HCT116 (cell line): ENCODE results near the gene CDC42SE1. TPM values are rescaled to one million over a fixed set of nuclear protein-coding genes. Genes with fewer than 3 reads are reported as not detected.

ENCODE experiments used
- ATAC-seq: fragments of 200-7000 bp; cut with Tn5 transposase; 2 replicates; pipeline ENCODE4 v1.9.1; 2020; ENCODE audit warnings: mild to moderate bottlenecking, moderate library complexity
- BruUV-seq: library from RNA; stranded (reverse); fragments of 400-500 nt; replicated peaks from 2 replicates; lab custom pipeline; 2021; lab: Mats Ljungman, UMichigan
- CTCF ChIA-PET: fragments of 300-600 bp; sonication (Branson Sonifier 250); formaldehyde crosslinking; loops from one replicate; lab custom pipeline; 2021; ENCODE audit warnings: antibody characterized with exemption; lab: Charles Lee
- POLR2A ChIA-PET: fragments of 300-600, 350-600 bp; sonication (Branson Sonifier 250); formaldehyde crosslinking; loops from one replicate; lab custom pipeline; 2021; ENCODE audit warnings: antibody characterized with exemption; lab: Charles Lee
- RAD21 ChIA-PET, 2 experiments: fragments of 300-600 bp; sonication (Branson Sonifier 250); formaldehyde crosslinking; loops; one replicate each; lab custom pipeline; 2023; ENCODE audit warnings: low total read pairs in 2 of 2; ENCODE audit not compliant: uncharacterized antibody in 2 of 2, unreplicated experiment in 2 of 2, low non-redundant PET in 1 of 2; lab: Charles Lee
- DNase-seq: peaks from one replicate; pipeline ENCODE4 v3.0.0-alpha.2; 2010; ENCODE audit warnings: low read depth, low spot score
- H2AFZ ChIP-seq: fragments of 200-600 bp; shearing (Covaris generic), sonication (generic); 2 replicates; pipeline ENCODE4 v1.6.1; 2017; ENCODE audit warnings: low read depth, mixed run types, mixed read lengths, antibody characterized with exemption, low read length; ENCODE audit not compliant: poor library complexity, severe bottlenecking
- H3K27ac ChIP-seq: 2 replicates; pipeline ENCODE4 v1.5.1; 2012; ENCODE audit warnings: low read depth, low read length
- H3K27me3 ChIP-seq: fragments of 200-600 bp; sonication (generic); 2 replicates; pipeline ENCODE4 v1.6.1; 2016; ENCODE audit warnings: mixed run types, low read length, mixed read lengths; ENCODE audit not compliant: insufficient read depth
- H3K36me3 ChIP-seq, 2 experiments: fragments of 200-500 bp in 1 of 2; fragments of 200-600 bp in 1 of 2; sonication (Bioruptor generic) in 1 of 2; sonication (generic) in 1 of 2; 2 replicates each; pipeline versions ENCODE4 v1.5.1 to v1.6.1; 2014 to 2016; ENCODE audit warnings: low read length in 2 of 2, inconsistent platforms in 1 of 2, mixed read lengths in 1 of 2, mixed run types in 1 of 2; ENCODE audit not compliant: insufficient read depth in 2 of 2, control insufficient read depth in 1 of 2
- H3K4me1 ChIP-seq, 2 experiments: fragments of 200-600 bp in 1 of 2; sonication (generic) in 1 of 2; 2 replicates each; pipeline versions ENCODE4 v1.5.1 to v1.6.1; 2012 to 2017; ENCODE audit warnings: low read length in 2 of 2, inconsistent platforms in 1 of 2, mild to moderate bottlenecking in 1 of 2, mixed read lengths in 1 of 2, mixed run types in 1 of 2, moderate library complexity in 1 of 2; ENCODE audit not compliant: insufficient read depth in 2 of 2, control insufficient read depth in 1 of 2
- H3K4me2 ChIP-seq: fragments of 200-600 bp; sonication (generic); 2 replicates; pipeline ENCODE4 v1.6.1; 2017; ENCODE audit warnings: mixed run types, low read length, mixed read lengths
- H3K4me3 ChIP-seq, 2 experiments: fragments of 200-600 bp in 1 of 2; sonication (generic) in 1 of 2; replicated peaks in 1 of 2; 2 replicates each; pipeline ENCODE4 v1.5.1; 2011 to 2016; ENCODE audit warnings: low read length in 2 of 2, control low read depth in 1 of 2, low read depth in 1 of 2, mild to moderate bottlenecking in 1 of 2, mixed read lengths in 1 of 2, mixed run types in 1 of 2
- H3K79me2 ChIP-seq: fragments of 200-600 bp; sonication (generic); 2 replicates; pipeline ENCODE4 v1.6.1; 2017; ENCODE audit warnings: mild to moderate bottlenecking, mixed run types, low read length, moderate library complexity, mixed read lengths; ENCODE audit not compliant: insufficient read depth
- H3K9ac ChIP-seq: fragments of 200-600 bp; sonication (generic); 2 replicates; pipeline ENCODE4 v1.6.1; 2016; ENCODE audit warnings: low read length, mixed read lengths
- H3K9me2 ChIP-seq: fragments of 200-600 bp; sonication (generic), shearing (Covaris generic); 2 replicates; pipeline ENCODE4 v1.6.1; 2017; ENCODE audit warnings: mixed run types, mild to moderate bottlenecking, moderate library complexity; ENCODE audit not compliant: insufficient read depth
- H3K9me3 ChIP-seq, 2 experiments: fragments of 200-500 bp in 1 of 2; fragments of 200-600 bp in 1 of 2; sonication (Bioruptor generic) in 1 of 2; sonication (generic) in 1 of 2; 2 replicates each; pipeline ENCODE4 v1.6.1; 2014 to 2017; ENCODE audit warnings: low read length in 2 of 2, mixed read lengths in 2 of 2, inconsistent platforms in 1 of 2, low read depth in 1 of 2, mild to moderate bottlenecking in 1 of 2, mixed run types in 1 of 2, moderate library complexity in 1 of 2; ENCODE audit not compliant: control insufficient read depth in 1 of 2, insufficient read depth in 1 of 2
- H4K20me1 ChIP-seq: fragments of 200-600 bp; sonication (generic), shearing (Covaris generic); 2 replicates; pipeline ENCODE4 v1.6.1; 2017; ENCODE audit warnings: mixed run types, mild to moderate bottlenecking, moderate library complexity; ENCODE audit not compliant: insufficient read depth
- CBX3 ChIP-seq: IDR thresholded peaks from 2 replicates; pipeline ENCODE4 v1.6.1; 2012; ENCODE audit warnings: low read depth
- CEBPB ChIP-seq: IDR thresholded peaks from 2 replicates; pipeline ENCODE4 v1.6.1; 2012; ENCODE audit warnings: low read depth
- EZH2 ChIP-seq: fragments of 200-600 bp; sonication (generic); IDR thresholded peaks from 2 replicates; pipeline ENCODE4 v1.6.1; 2017; ENCODE audit warnings: antibody characterized with exemption, mixed run types
- POLR2AphosphoS5 ChIP-seq: IDR thresholded peaks from 2 replicates; pipeline ENCODE4 v1.6.1; 2011; ENCODE audit warnings: mild to moderate bottlenecking, low read depth, low read length, moderate library complexity
- RAD21 ChIP-seq: IDR thresholded peaks from 2 replicates; pipeline ENCODE4 v1.6.1; 2012; ENCODE audit warnings: low read depth, mild to moderate bottlenecking
- REST ChIP-seq: IDR thresholded peaks from 2 replicates; pipeline ENCODE4 v1.6.1; 2012; ENCODE audit warnings: low read depth
- SP1 ChIP-seq: IDR thresholded peaks from 2 replicates; pipeline ENCODE4 v1.6.1; 2012; ENCODE audit warnings: low read depth
- SRF ChIP-seq: IDR thresholded peaks from 2 replicates; pipeline ENCODE4 v1.6.1; 2012; ENCODE audit warnings: low read depth
- TCF7L2 ChIP-seq: IDR thresholded peaks from 2 replicates; pipeline ENCODE4 v1.7.0; 2011; ENCODE audit warnings: borderline replicate concordance, inconsistent platforms; ENCODE audit not compliant: insufficient read depth, insufficient read length; ENCODE audit errors: extremely low read depth
- YY1 ChIP-seq: IDR thresholded peaks from 2 replicates; pipeline ENCODE4 v1.6.1; 2011; ENCODE audit warnings: low read length, low read depth, moderate library complexity, mild to moderate bottlenecking; ENCODE audit not compliant: insufficient replicate concordance; ENCODE audit errors: extremely low read depth
- ZFX ChIP-seq: fragments of 450-650 bp; IDR thresholded peaks from 2 replicates; pipeline ENCODE4 v1.6.1; 2017
- intact Hi-C: fragments of 100-400 bp; cut with micrococcal nuclease; formaldehyde crosslinking; loops from 2 replicates; pipeline ENCODE4 v1.10.0; 2022
- total RNA-seq: library from RNA; stranded (reverse); gene quantifications from one replicate; pipeline ENCODE4 v1.2.1, GENCODE V29; 2021; ENCODE audit not compliant: unreplicated experiment
- TF ChIP-seq, protein P1 (sequence below): IDR thresholded peaks from 2 replicates; pipeline ENCODE4 v1.6.1; 2011; ENCODE audit warnings: mild to moderate bottlenecking, low read length, moderate library complexity; ENCODE audit not compliant: insufficient replicate concordance; ENCODE audit errors: extremely low read depth
- TF ChIP-seq, protein P2 (sequence below), 3 experiments: fragments of 200-600 bp in 1 of 3; sonication (generic) in 1 of 3; IDR thresholded peaks in 2 of 3; conservative IDR thresholded peaks in 1 of 3; 2 replicates each; pipeline ENCODE4 v1.5.1; 2012 to 2017; ENCODE audit warnings: low read depth in 2 of 3, low read length in 2 of 3, antibody characterized with exemption in 1 of 3, borderline replicate concordance in 1 of 3, control low read depth in 1 of 3, mild to moderate bottlenecking in 1 of 3, mixed read lengths in 1 of 3, mixed run types in 1 of 3, moderate library complexity in 1 of 3; ENCODE audit not compliant: insufficient read depth in 1 of 3

The CDC42SE1 gene
- total RNA-seq, 1 experiment from 2014 or later, result 50.5 TPM

DNA sequence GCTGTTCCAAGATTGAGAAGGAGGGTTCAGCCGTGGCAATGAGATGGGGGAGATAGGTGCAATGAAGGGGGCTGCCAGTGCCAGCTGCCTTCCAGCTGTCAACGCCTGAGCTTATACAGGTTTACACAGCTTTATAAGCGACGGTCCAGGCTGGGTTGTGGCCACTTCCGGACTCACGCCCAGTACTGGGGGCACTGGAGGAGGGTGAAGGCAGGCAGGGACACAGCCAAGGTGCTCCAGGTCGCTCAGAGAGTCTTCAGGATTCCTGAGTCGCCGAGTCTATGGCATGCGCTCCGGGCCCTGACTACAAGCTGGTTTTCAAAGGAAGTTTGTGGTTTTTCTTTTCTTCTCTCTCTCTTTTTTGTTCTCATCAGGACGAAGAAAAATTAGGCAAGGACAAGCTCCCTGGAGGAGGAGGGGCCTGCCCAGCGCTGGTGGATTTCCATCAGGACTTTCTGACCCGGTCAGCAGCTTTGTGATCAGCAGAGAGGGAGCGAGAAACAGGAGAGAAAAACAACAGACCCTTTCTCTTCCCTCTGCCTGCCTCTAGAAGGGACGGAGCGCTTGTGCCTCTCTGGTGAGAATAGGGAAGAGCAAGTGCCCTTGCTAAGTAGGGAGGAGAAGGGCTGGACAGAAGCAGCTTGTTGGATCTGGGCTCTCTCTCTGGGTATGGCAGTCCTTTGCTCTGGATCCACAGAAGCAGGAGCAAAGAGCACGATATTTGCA, 52.9 kb downstream of the CDC42SE1 start, which contains the start of gene MINDY1:
MINDY1 (minus strand) TSS at position 576 of the 726 bp plus-strand sequence. CDS start 4,285 bp downstream, outside the sequence.
- ChIA-PET POLR2A (interaction anchor here (0.7 to 1.9 kb wide), 3 partner anchors 10 to 31 kb away, joined by 3 to 5 read pairs (median 4); no protein-coding TSS in a partner anchor), CTCF (interaction anchor here (1.1 to 2.8 kb wide), 6 partner anchors 11 to 750 kb away, joined by 3 to 24 read pairs (median 4); partner anchors contain the start of gene TNFAIP8L2), RAD21 (interaction anchor here (0.6 kb wide), 2 partner anchors 50 to 130 kb away, joined by 3 read pairs; partner anchors contain the start of gene ARNT (in 1 of the 2))
- ATAC-seq (peak; percentile 72), DNase-seq (peak; percentile 48)
- peaks cover 16% of the 10 kb centered on the region for H3K79me2 ChIP-seq
- peak within 1 kb of the TSS; percentile 47 for H2AFZ ChIP-seq
- no peaks in the 10 kb centered on the region for H3K9me2 ChIP-seq
- no peaks in the 10 kb centered on the region for H4K20me1 ChIP-seq
- H3K36me3 ChIP-seq, result no peaks in the 10 kb centered on the region
- H3K4me2 ChIP-seq, result peak within 1 kb of the TSS; percentile 94
- H3K9ac ChIP-seq, result peak within 1 kb of the TSS; percentile 48
- H3K4me1 ChIP-seq, result peaks cover 13 to 40% of the 10 kb centered on the region in 2 experiments; a peak in 3 of 4 replicates
- peak within 1 kb of the TSS; percentile 60 to 94 for H3K4me3 ChIP-seq
- intact Hi-C loops, result loop anchor here (5.0 kb wide), 1 partner anchor 444 kb away; no protein-coding TSS in a partner anchor
- TF ChIP-seq, protein P1, sequence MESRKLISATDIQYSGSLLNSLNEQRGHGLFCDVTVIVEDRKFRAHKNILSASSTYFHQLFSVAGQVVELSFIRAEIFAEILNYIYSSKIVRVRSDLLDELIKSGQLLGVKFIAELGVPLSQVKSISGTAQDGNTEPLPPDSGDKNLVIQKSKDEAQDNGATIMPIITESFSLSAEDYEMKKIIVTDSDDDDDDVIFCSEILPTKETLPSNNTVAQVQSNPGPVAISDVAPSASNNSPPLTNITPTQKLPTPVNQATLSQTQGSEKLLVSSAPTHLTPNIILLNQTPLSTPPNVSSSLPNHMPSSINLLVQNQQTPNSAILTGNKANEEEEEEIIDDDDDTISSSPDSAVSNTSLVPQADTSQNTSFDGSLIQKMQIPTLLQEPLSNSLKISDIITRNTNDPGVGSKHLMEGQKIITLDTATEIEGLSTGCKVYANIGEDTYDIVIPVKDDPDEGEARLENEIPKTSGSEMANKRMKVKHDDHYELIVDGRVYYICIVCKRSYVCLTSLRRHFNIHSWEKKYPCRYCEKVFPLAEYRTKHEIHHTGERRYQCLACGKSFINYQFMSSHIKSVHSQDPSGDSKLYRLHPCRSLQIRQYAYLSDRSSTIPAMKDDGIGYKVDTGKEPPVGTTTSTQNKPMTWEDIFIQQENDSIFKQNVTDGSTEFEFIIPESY, result no peak
- TF ChIP-seq EZH2 (no peak), YY1 (no peak), CEBPB (no peak), RAD21 (peak; percentile 57), REST (no peak), ZFX (no peak), SRF (no peak), TCF7L2 (no peak), CBX3 (no peak), POLR2AphosphoS5 (no peak), SP1 (no peak)
- TF ChIP-seq, protein P2, sequence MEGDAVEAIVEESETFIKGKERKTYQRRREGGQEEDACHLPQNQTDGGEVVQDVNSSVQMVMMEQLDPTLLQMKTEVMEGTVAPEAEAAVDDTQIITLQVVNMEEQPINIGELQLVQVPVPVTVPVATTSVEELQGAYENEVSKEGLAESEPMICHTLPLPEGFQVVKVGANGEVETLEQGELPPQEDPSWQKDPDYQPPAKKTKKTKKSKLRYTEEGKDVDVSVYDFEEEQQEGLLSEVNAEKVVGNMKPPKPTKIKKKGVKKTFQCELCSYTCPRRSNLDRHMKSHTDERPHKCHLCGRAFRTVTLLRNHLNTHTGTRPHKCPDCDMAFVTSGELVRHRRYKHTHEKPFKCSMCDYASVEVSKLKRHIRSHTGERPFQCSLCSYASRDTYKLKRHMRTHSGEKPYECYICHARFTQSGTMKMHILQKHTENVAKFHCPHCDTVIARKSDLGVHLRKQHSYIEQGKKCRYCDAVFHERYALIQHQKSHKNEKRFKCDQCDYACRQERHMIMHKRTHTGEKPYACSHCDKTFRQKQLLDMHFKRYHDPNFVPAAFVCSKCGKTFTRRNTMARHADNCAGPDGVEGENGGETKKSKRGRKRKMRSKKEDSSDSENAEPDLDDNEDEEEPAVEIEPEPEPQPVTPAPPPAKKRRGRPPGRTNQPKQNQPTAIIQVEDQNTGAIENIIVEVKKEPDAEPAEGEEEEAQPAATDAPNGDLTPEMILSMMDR (IDR thresholded peaks at IDR 0.05 in 2 of 3, conservative IDR thresholded peaks at IDR 0.05 in 1 of 3; ENCODE audit: borderline replicate concordance in 1 of 3, insufficient read depth in 1 of 3, low read depth in 2 of 3, low read length in 2 of 3), result peak; percentile 35 to 62 (median 54); a peak in 5 of 6 replicates
- no peaks in the 10 kb centered on the region for H3K27me3 ChIP-seq
- BruUV-seq, result TSS peak; percentile 52
- H3K9me3 ChIP-seq, result no peaks in the 10 kb centered on the region
- H3K27ac ChIP-seq, result peak within 1 kb of the TSS; percentile 41; the same call in 1 of the 2 replicates
